Ascending aorta (tissue), 2 donors: Measurements from ENCODE around the gene SGF29. TPM values are rescaled to one million over a fixed set of nuclear protein-coding genes. Genes with fewer than 3 reads are reported as not detected.
"Not testable (repeated sequence)": the region's sequence is repeated elsewhere in the genome, so short reads cannot be mapped to it uniquely, and the experiment has no call there.

Source experiments
- DNase-seq, 2 donors: peaks; one replicate each; pipeline ENCODE4 v3.0.0-alpha.2; 2019; ENCODE audit warnings: low spot score in 2 of 2
- H3K27ac ChIP-seq, 2 donors: fragments of 200-600 bp; sonication (generic); one replicate each; pipeline ENCODE4 v1.5.1; 2016 to 2017; ENCODE audit warnings: mild to moderate bottlenecking in 1 of 2
- H3K27me3 ChIP-seq: fragments of 200-600 bp; sonication (generic); one replicate; pipeline ENCODE4 v1.5.1; 2017
- H3K36me3 ChIP-seq, 2 donors: fragments of 200-600 bp; sonication (generic); one replicate each; pipeline ENCODE4 v1.5.1; 2016
- H3K4me1 ChIP-seq, 2 donors: fragments of 200-600 bp; sonication (generic); one replicate each; pipeline ENCODE4 v1.5.1; 2016 to 2017; ENCODE audit warnings: mild to moderate bottlenecking in 1 of 2
- H3K4me3 ChIP-seq, 2 donors: fragments of 200-600 bp; sonication (generic); one replicate each; pipeline ENCODE4 v1.5.1; 2016 to 2017; ENCODE audit warnings: mild to moderate bottlenecking in 1 of 2
- H3K9me3 ChIP-seq, 2 donors: fragments of 200-600 bp; sonication (generic); one replicate each; pipeline ENCODE4 v1.5.1; 2016
- CTCF ChIP-seq, 3 experiments: fragments of 200-600 bp in 2 of 3; fragments of 450-650 bp in 1 of 3; sonication (generic) in 2 of 3; IDR thresholded peaks; one replicate each; pipeline ENCODE4 v1.5.1; 2016 to 2019; ENCODE audit warnings: antibody characterized with exemption in 3 of 3, mild to moderate bottlenecking in 1 of 3, moderate library complexity in 1 of 3
- intact Hi-C: fragments of 100-400 bp; cut with DNase I; formaldehyde crosslinking; loops from one replicate; pipeline ENCODE4 v1.15.1; 2023
- total RNA-seq: library from RNA; depleted of rRNA; stranded (reverse); fragments of >200 nt; gene quantifications from one replicate; pipeline ENCODE4 v1.1.0, GENCODE V29; 2016

The SGF29 gene
- total RNA-seq, 1 donor from 2014 or later, result 14.0 TPM

- Histone ChIP-seq H3K27ac (no peak overlapping the region), H3K4me3 (no peak overlapping the region), H3K36me3 (no peaks in the 10 kb centered on the region), H3K9me3 (no peaks in the 10 kb centered on the region), H3K4me1 (no peaks in the 10 kb centered on the region), H3K27me3 (no peaks in the 10 kb centered on the region)
- intact Hi-C loops, result no loop called here
- peak in 1 of 2 donors; percentile 64 for DNase-seq
- TF ChIP-seq CTCF (IDR thresholded peaks at IDR 0.05), result no peak
Observed at GRCh38 chr16:28603381-28604185, 49.9 kb downstream of the SGF29 start.

- H3K4me1 ChIP-seq, result no peaks in the 10 kb centered on the region
- H3K27ac ChIP-seq, result no peak overlapping the region
- H3K36me3 ChIP-seq, result no peaks in the 10 kb centered on the region
- TF ChIP-seq CTCF (IDR thresholded peaks at IDR 0.05), result no peak
- no peak for DNase-seq
- H3K4me3 ChIP-seq, result no peak overlapping the region
- H3K9me3 ChIP-seq, result no peaks in the 10 kb centered on the region
- no peaks in the 10 kb centered on the region for H3K27me3 ChIP-seq
- intact Hi-C loops, result no loop called here
Observed at GRCh38 chr16:28604186-28604565, 50.5 kb downstream of the SGF29 start.

- Histone ChIP-seq H3K4me3 (no peak overlapping the region), H3K9me3 (no peaks in the 10 kb centered on the region), H3K36me3 (no peaks in the 10 kb centered on the region), H3K4me1 (no peaks in the 10 kb centered on the region), H3K27me3 (no peaks in the 10 kb centered on the region), H3K27ac (no peak overlapping the region)
- TF ChIP-seq CTCF (IDR thresholded peaks at IDR 0.05), result no peak
- intact Hi-C loops, result no loop called here
- DNase-seq, result peak in 1 of 2 donors; percentile 63
Observed at GRCh38 chr16:28606291-28607115, 52.8 kb downstream of the SGF29 start.

- Histone ChIP-seq H3K27ac (no peak overlapping the region), H3K9me3 (no peaks in the 10 kb centered on the region), H3K4me3 (no peak overlapping the region), H3K36me3 (no peaks in the 10 kb centered on the region), H3K4me1 (no peaks in the 10 kb centered on the region), H3K27me3 (no peaks in the 10 kb centered on the region)
- TF ChIP-seq CTCF (IDR thresholded peaks at IDR 0.05), result no peak
- DNase-seq, result peak in 1 of 2 donors; percentile 63
- intact Hi-C loops, result no loop called here
Observed at GRCh38 chr16:28607116-28607623, 53.5 kb downstream of the SGF29 start.

- H3K4me1 ChIP-seq, H3K9me3 ChIP-seq, H3K27me3 ChIP-seq, intact Hi-C loops, H3K36me3 ChIP-seq, H3K27ac ChIP-seq, H3K4me3 ChIP-seq: not testable (repeated sequence)
- DNase-seq, result peak in 1 of 2 donors; percentile 64
Observed at GRCh38 chr16:28607681-28608495, 54.2 kb downstream of the SGF29 start.

- H3K4me1 ChIP-seq, H3K4me3 ChIP-seq, intact Hi-C loops, DNase-seq, H3K27ac ChIP-seq, H3K36me3 ChIP-seq, H3K27me3 ChIP-seq, H3K9me3 ChIP-seq: not testable (repeated sequence)
Observed at GRCh38 chr16:28608496-28608808, 54.7 kb downstream of the SGF29 start.

- DNase-seq, H3K27ac ChIP-seq, H3K27me3 ChIP-seq, intact Hi-C loops, H3K4me1 ChIP-seq, H3K36me3 ChIP-seq, H3K9me3 ChIP-seq: not testable (repeated sequence)
- peak overlapping the region; percentile 34 to 44 for H3K4me3 ChIP-seq
Observed at GRCh38 chr16:28608867-28609596, 55.3 kb downstream of the SGF29 start.
